ENCODE measurements around the gene BEST2. TPM values are rescaled to one million over a fixed set of nuclear protein-coding genes. Genes with fewer than 3 reads are reported as not detected.

Gene BEST2
- total RNA-seq, 2 experiments from 2014 or later: not detected

Other genes starting within 250 kb of the BEST2 start
- gene ZNF564, start 200.3 kb upstream of the BEST2 start, total RNA-seq: 10 to 100 TPM in 1 of 2 experiments, 1 to 10 TPM in 1; 9.4 to 10.2 TPM
- gene ZNF490, start 141.0 kb upstream of the BEST2 start, total RNA-seq: 10 to 100 TPM; 16.9 to 17.1 TPM
- gene ZNF791, start 140.9 kb upstream of the BEST2 start, total RNA-seq: 10 to 100 TPM; 39.9 to 44.3 TPM
- 100 to 1,000 TPM; 146 to 150 TPM for gene MAN2B1, start 85.0 kb upstream of the BEST2 start, total RNA-seq
- 10 to 100 TPM; 16.9 to 21.3 TPM for gene WDR83, start 85.0 kb upstream of the BEST2 start, total RNA-seq
- gene DHPS, start 69.9 kb upstream of the BEST2 start, total RNA-seq: 100 to 1,000 TPM; 106 to 113 TPM
- gene GNG14, start 63.8 kb upstream of the BEST2 start, total RNA-seq: not detected
- 1 to 10 TPM; 5.2 to 5.3 TPM for gene FBXW9, start 55.2 kb upstream of the BEST2 start, total RNA-seq
- gene TNPO2, start 27.9 kb upstream of the BEST2 start, total RNA-seq: 10 to 100 TPM; 61.6 to 65.9 TPM
- 100 to 1,000 TPM; 205 TPM for gene TRIR, start 17.1 kb upstream of the BEST2 start, total RNA-seq
- gene GET3, start 14.3 kb upstream of the BEST2 start, total RNA-seq: 10 to 100 TPM; 61.8 to 62.9 TPM
- 10 to 100 TPM; 17.0 to 17.8 TPM for gene HOOK2, start 23.8 kb downstream of the BEST2 start, total RNA-seq
- gene JUNB, start 39.7 kb downstream of the BEST2 start, total RNA-seq: 100 to 1,000 TPM; 197 TPM
- gene PRDX2, start 50.0 kb downstream of the BEST2 start, total RNA-seq: 100 to 1,000 TPM; 234 to 240 TPM
- gene THSD8, start 50.3 kb downstream of the BEST2 start, total RNA-seq: 10 to 100 TPM; 19.2 to 25.5 TPM
- 10 to 100 TPM; 34.8 to 38.4 TPM for gene RNASEH2A, start 54.8 kb downstream of the BEST2 start, total RNA-seq
- gene RTBDN, start 82.8 kb downstream of the BEST2 start, total RNA-seq: not detected
- 1 to 10 TPM; 1.1 to 2.1 TPM for gene MAST1, start 86.7 kb downstream of the BEST2 start, total RNA-seq
- gene DNASE2, start 129.7 kb downstream of the BEST2 start, total RNA-seq: 10 to 100 TPM; 37.6 to 39.3 TPM
- under 1 TPM; 0.13 to 0.20 TPM for gene KLF1, start 135.4 kb downstream of the BEST2 start, total RNA-seq
- gene GCDH, start 139.4 kb downstream of the BEST2 start, total RNA-seq: 10 to 100 TPM; 23.3 to 25.1 TPM
- gene SYCE2, start 167.5 kb downstream of the BEST2 start, total RNA-seq: 1 to 10 TPM; 3.9 to 4.9 TPM
- gene FARSA, start 181.9 kb downstream of the BEST2 start, total RNA-seq: 10 to 100 TPM; 72.4 to 74.9 TPM
- gene CALR, start 186.8 kb downstream of the BEST2 start, total RNA-seq: 100 to 1,000 TPM; 640 to 660 TPM
- gene RAD23A, start 194.1 kb downstream of the BEST2 start, total RNA-seq: 100 to 1,000 TPM; 119 to 123 TPM
- gene GADD45GIP1, start 205.4 kb downstream of the BEST2 start, total RNA-seq: 10 to 100 TPM; 17.5 to 18.4 TPM
- under 1 TPM; 0.13 to 0.15 TPM for gene DAND5, start 217.8 kb downstream of the BEST2 start, total RNA-seq
- under 1 TPM in 1 of 2 experiments, not detected in 1; 0.05 TPM for gene NFIX, start 243.7 kb downstream of the BEST2 start, total RNA-seq

Data from activated CD4-positive, alpha-beta memory T cell treated with anti-CD3 and anti-CD28 coated beads, Interleukin-2, amount 10 ng/mL, durations not matched to agents 7 days and 5 days (primary cell).